Left colon (tissue), 2 donors: ENCODE results near the gene KRCC1. TPM values are rescaled to one million over a fixed set of nuclear protein-coding genes. Genes with fewer than 3 reads are reported as not detected.
"Not testable (repeated sequence)": the region's sequence is repeated elsewhere in the genome, so short reads cannot be mapped to it uniquely, and the experiment has no call there.

ENCODE experiments used
- ATAC-seq: fragments of 200-7000 bp; cut with Tn5 transposase; one replicate; pipeline ENCODE4 v1.9.1; 2020; ENCODE audit warnings: mild to moderate bottlenecking, moderate library complexity
- DNase-seq, 2 donors: peaks; one replicate each; pipeline ENCODE4 v3.0.0-alpha.2; 2020
- intact Hi-C, 2 donors: fragments of 100-400 bp; cut with DNase I in 1 of 2; cut with micrococcal nuclease in 1 of 2; formaldehyde crosslinking; loops; one replicate each; pipeline versions ENCODE4 v1.11.2 to v1.14.0; 2022; cut with DNase I, micrococcal nuclease
- total RNA-seq, 2 donors: library from RNA; stranded (reverse); fragmentation: NEBNext Ultra II Directional; extraction: Animal tissue kit (Norgen Biotek cat#: 25700); gene quantifications; one replicate each; pipeline ENCODE4 v1.2.1, GENCODE V29; 2021
- donor health status: DM: no; HTN: no; CAD: no.
- donor health status: DM: yes; HTN: yes; CAD: no.

KRCC1 gene
- total RNA-seq, 2 donors from 2014 or later, result 41.5 to 58.4 TPM

- ATAC-seq (no peak), DNase-seq (no peak)
- intact Hi-C loops, result no loop called here
Measured at GRCh38 chr2:88053934-88054781, 1.4 kb downstream of the KRCC1 start.

- ATAC-seq (no peak), DNase-seq (no peak)
- intact Hi-C loops, result no loop called here
Measured at GRCh38 chr2:88053296-88053695, 2.3 kb downstream of the KRCC1 start.

- intact Hi-C loops, result no loop called here
- ATAC-seq (no peak), DNase-seq (no peak)
Measured at GRCh38 chr2:88051792-88052191, 3.8 kb downstream of the KRCC1 start.

GRCh38 chr2:88049622-88050021, 6.0 kb downstream of the KRCC1 start:
- no peak for ATAC-seq
- no peak for DNase-seq

GRCh38 chr2:88048541-88048940, 7.0 kb downstream of the KRCC1 start:
- DNase-seq, result no peak
- intact Hi-C loops, result no loop called here
- no peak for ATAC-seq

More at GRCh38 chr2:88049622-88050021, 6.0 kb downstream of the KRCC1 start:
- intact Hi-C loops, result no loop called here

- intact Hi-C loops, ATAC-seq: not testable (repeated sequence)
Measured at GRCh38 chr2:88045561-88045960, 10.0 kb downstream of the KRCC1 start.

GRCh38 chr2:88042476-88042875, 13.1 kb downstream of the KRCC1 start:
- no peak for DNase-seq
- no peak for ATAC-seq
- intact Hi-C loops, result no loop called here

More at GRCh38 chr2:88045561-88045960, 10.0 kb downstream of the KRCC1 start:
- DNase-seq, result not testable (repeated sequence)

GRCh38 chr2:88038263-88039105, 17.1 kb downstream of the KRCC1 start:
- peak; percentile 46 for ATAC-seq
- no peak for DNase-seq
- intact Hi-C loops, result no loop called here

GRCh38 chr2:88036606-88037005, 19.0 kb downstream of the KRCC1 start:
- intact Hi-C loops, result no loop called here
- DNase-seq (no peak), ATAC-seq (no peak)

GRCh38 chr2:88036182-88036581, 19.4 kb downstream of the KRCC1 start:
- ATAC-seq (peak; percentile 49), DNase-seq (no peak)
- intact Hi-C loops, result no loop called here

GRCh38 chr2:88032070-88032702, 23.4 kb downstream of the KRCC1 start:
- intact Hi-C loops, result no loop called here
- ATAC-seq, result peak; percentile 69

GRCh38 chr2:88028931-88029330, 26.7 kb downstream of the KRCC1 start:
- intact Hi-C loops, result no loop called here
- ATAC-seq (no peak), DNase-seq (no peak)

More at GRCh38 chr2:88032070-88032702, 23.4 kb downstream of the KRCC1 start:
- DNase-seq, result no peak

- no peak for ATAC-seq
- intact Hi-C loops, result no loop called here
- DNase-seq, result no peak
Measured at GRCh38 chr2:88027697-88028389, 27.7 kb downstream of the KRCC1 start.

- intact Hi-C loops, result no loop called here
- ATAC-seq, result no peak
- DNase-seq, result no peak
Measured at GRCh38 chr2:88024509-88024908, 31.1 kb downstream of the KRCC1 start.

- DNase-seq, result peak in 1 of 2 donors; percentile 34
- peak; percentile 82 for ATAC-seq
Measured at GRCh38 chr2:88022669-88022921, 33.0 kb downstream of the KRCC1 start.

GRCh38 chr2:88019985-88020384, 35.6 kb downstream of the KRCC1 start:
- no peak for ATAC-seq
- no peak for DNase-seq
- intact Hi-C loops, result no loop called here

More at GRCh38 chr2:88022669-88022921, 33.0 kb downstream of the KRCC1 start:
- intact Hi-C loops, result no loop called here

- DNase-seq (no peak), ATAC-seq (no peak)
- intact Hi-C loops, result no loop called here
Measured at GRCh38 chr2:88018909-88019308, 36.7 kb downstream of the KRCC1 start.

- DNase-seq, intact Hi-C loops, ATAC-seq: not testable (repeated sequence)
Measured at GRCh38 chr2:88018077-88018805, 37.3 kb downstream of the KRCC1 start.

GRCh38 chr2:88017780-88018038, 37.9 kb downstream of the KRCC1 start:
- ATAC-seq, DNase-seq, intact Hi-C loops: not testable (repeated sequence)
